NCI-H1105 treated with DMSO at 0.1 percent for 48 hours (cell line): ENCODE data around the gene PCDHB9.
"Not testable (repeated sequence)": the region's sequence is repeated elsewhere in the genome, so short reads cannot be mapped to it uniquely, and the experiment has no call there.

Experiments
- DNase-seq: peaks from one replicate; lab custom pipeline; 2025; lab: John Stamatoyannopoulos, UW

PCDHB9 gene

DNA sequence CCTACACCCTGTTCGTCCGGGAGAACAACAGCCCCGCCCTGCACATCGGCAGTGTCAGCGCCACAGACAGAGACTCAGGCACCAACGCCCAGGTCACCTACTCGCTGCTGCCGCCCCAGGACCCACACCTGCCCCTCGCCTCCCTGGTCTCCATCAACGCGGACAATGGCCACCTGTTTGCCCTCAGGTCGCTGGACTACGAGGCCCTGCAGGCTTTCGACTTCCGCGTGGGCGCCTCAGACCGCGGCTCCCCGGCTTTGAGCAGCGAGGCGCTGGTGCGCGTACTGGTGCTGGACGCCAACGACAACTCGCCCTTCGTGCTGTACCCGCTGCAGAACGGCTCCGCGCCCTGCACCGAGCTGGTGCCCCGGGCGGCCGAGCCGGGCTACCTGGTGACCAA is 1.7 kb downstream of the PCDHB9 start:
- DNase-seq = not testable (repeated sequence)

DNA sequence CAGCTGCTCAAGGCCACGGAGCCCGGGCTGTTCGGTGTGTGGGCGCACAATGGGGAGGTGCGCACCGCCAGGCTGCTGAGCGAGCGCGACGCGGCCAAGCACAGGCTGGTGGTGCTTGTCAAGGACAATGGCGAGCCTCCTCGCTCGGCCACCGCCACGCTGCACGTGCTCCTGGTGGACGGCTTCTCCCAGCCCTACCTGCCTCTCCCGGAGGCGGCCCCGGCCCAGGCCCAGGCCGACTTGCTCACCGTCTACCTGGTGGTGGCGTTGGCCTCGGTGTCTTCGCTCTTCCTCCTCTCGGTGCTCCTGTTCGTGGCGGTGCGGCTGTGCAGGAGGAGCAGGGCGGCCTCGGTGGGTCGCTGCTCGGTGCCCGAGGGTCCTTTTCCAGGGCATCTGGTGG is 2.2 kb downstream of the PCDHB9 start:
- not testable (repeated sequence) for DNase-seq

DNA sequence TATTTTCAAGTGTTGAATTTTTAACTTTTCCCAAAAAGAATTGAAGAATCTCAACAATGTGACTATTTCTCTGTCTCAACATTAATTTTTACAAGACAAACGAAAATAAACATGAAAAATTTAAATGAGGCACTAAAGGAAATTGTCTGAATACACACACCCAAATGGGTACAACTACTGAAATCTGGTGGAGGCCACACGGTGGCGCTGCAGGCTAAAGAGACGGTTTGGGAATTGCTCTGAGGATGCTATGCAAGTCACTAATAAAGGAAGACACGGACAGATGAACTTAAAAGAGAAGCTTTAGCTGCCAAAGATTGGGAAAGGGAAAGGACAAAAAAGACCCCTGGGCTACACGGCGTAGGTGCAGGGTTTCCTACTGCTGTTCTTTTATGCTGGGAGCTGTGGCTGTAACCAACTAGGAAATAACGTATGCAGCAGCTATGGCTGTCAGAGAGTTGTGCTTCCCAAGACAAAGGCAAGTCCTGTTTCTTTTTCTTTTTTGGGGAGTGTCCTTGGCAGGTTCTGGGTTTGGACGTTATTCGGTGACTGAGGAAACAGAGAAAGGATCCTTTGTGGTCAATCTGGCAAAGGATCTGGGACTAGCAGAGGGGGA is 5.3 kb downstream of the PCDHB9 start, which contains the start of gene PCDHB10:
TSS of gene PCDHB10 (plus strand) at position 244 of the 616 bp plus-strand sequence. CDS start at position 444, 200 bp downstream.
- no peak for DNase-seq

DNA sequence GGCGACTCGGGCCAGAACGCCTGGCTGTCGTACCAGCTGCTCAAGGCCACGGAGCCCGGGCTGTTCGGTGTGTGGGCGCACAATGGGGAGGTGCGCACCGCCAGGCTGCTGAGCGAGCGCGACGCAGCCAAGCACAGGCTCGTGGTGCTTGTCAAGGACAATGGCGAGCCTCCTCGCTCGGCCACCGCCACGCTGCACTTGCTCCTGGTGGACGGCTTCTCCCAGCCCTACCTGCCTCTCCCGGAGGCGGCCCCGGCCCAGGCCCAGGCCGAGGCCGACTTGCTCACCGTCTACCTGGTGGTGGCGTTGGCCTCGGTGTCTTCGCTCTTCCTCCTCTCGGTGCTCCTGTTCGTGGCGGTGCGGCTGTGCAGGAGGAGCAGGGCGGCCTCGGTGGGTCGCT is 7.4 kb downstream of the PCDHB9 start:
- DNase-seq = not testable (repeated sequence)

DNA sequence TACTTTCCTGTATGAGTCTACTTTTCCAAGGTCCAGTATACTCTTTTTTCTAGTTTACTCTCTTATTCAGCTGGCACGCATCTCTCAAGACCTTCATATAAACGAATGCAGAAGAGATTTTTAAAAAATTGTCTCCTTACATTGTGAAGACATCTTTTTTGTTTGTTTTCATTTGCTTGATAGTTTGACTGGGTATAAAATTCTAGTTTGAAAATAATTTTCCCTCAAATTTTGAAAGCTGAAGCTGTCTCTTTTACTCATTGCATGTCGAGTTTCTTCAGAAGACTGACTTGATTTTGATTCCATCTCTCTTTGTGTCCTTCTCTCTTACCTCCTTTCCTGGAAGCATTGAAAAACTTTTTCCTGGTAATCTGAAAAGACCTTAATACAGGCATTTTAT is 9.4 kb downstream of the PCDHB9 start:
- DNase-seq = no peak

DNA sequence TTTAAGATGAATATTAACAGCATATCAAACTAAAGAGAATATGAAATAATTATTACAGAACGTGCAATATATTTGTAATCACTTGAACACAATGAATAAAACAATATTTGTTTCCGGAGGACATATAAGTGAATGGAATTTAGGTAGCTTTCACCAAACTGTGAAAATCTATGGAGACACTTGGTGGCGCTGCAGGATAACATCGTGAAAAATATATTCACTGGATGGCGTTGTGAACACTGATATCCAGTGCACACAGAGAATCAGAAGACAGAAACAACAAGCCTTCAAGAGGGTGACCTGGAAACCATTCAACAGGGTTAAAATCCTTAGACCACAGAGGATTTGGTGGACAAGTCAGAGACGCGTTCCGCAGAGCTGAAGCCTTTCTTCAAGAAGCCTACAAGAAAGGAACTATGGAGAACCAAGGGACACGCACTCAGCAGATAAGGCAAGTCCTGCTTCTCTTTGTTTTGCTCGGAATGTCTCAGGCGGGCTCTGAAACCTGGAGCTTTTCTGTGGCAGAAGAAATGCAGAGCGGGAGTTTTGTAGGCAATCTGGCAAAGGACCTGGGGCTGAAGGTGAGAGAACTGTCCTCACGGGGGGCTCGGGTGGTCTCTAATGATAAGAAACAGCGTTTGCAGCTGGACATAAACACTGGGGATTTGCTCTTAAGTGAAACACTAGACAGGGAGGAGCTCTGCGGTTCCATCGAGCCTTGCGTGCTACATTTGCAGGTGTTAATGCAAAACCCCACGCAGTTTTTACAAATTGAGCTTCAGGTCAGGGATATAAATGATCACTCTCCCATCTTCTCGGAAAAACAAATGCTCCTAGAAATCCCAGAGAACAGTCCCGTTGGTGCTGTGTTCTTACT is 12.6 kb downstream of the PCDHB9 start, which contains the start of gene PCDHB11:
TSS of gene PCDHB11 (plus strand) at position 269 of the 877 bp plus-strand sequence. CDS start at position 417, 148 bp downstream.
- DNase-seq = peak; percentile 68

DNA sequence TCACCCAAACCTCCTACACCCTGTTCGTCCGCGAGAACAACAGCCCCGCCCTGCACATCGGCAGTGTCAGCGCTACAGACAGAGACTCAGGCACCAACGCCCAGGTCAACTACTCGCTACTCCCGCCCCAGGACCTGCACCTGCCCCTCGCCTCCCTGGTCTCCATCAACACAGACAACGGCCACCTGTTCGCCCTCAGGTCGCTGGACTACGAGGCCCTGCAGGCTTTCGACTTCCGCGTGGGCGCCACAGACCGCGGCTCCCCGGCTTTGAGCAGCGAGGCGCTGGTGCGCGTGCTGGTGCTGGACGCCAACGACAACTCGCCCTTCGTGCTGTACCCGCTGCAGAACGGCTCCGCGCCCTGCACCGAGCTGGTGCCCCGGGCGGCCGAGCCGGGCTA is 14.2 kb downstream of the PCDHB9 start:
- DNase-seq = not testable (repeated sequence)

DNA sequence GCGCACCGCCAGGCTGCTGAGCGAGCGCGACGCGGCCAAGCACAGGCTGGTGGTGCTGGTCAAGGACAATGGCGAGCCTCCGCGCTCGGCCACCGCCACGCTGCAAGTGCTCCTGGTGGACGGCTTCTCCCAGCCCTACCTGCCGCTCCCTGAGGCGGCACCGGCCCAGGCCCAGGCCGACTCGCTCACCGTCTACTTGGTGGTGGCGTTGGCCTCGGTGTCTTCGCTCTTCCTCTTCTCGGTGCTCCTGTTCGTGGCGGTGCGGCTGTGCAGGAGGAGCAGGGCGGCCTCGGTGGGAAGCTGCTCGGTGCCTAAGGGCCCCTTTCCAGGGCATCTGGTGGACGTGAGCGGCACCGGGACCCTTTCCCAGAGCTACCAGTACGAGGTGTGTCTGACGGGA is 14.7 kb downstream of the PCDHB9 start:
- not testable (repeated sequence) for DNase-seq

DNA sequence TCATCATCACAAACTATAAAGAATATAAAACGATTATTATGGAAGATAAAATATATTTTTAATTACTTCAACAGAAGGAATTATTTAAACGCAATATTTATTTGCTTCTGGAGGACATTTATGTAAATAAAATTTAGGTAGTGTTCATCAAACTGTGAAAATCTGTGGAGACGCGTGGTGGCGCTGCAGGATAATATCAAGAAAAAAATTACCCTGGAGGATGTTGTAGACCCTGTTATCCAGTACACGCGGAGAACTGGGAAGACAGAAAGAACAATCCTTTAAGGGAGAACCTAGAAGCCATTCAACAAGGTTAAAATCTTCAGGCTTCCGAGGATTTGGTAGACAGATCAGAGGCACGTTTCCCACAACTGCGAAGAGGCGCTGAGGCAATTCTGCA is 21.5 kb downstream of the PCDHB9 start, which contains the start of gene PCDHB12:
TSS of gene PCDHB12 (plus strand) at position 242 of the 400 bp plus-strand sequence. CDS start 189 bp downstream, outside the sequence.
- no peak for DNase-seq

DNA sequence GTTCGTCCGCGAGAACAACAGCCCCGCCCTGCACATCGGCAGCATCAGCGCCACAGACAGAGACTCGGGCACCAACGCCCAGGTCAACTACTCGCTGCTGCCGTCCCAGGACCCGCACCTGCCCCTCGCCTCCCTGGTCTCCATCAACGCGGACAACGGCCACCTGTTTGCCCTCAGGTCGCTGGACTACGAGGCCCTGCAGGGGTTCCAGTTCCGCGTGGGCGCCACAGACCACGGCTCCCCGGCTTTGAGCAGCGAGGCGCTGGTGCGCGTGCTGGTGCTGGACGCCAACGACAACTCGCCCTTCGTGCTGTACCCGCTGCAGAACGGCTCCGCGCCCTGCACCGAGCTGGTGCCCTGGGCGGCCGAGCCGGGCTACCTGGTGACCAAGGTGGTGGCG is 23.3 kb downstream of the PCDHB9 start:
- DNase-seq = not testable (repeated sequence)

DNA sequence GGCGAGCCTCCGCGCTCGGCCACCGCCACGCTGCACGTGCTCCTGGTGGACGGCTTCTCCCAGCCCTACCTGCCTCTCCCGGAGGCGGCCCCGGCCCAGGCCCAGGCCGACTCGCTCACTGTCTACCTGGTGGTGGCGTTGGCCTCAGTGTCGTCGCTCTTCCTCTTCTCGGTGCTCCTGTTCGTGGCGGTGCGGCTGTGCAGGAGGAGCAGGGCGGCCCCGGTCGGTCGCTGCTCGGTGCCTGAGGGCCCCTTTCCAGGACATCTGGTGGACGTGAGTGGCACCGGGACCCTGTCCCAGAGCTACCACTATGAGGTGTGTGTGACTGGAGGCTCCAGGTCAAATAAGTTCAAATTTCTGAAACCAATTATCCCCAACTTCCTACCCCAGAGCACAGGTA is 23.9 kb downstream of the PCDHB9 start:
- not testable (repeated sequence) for DNase-seq

DNA sequence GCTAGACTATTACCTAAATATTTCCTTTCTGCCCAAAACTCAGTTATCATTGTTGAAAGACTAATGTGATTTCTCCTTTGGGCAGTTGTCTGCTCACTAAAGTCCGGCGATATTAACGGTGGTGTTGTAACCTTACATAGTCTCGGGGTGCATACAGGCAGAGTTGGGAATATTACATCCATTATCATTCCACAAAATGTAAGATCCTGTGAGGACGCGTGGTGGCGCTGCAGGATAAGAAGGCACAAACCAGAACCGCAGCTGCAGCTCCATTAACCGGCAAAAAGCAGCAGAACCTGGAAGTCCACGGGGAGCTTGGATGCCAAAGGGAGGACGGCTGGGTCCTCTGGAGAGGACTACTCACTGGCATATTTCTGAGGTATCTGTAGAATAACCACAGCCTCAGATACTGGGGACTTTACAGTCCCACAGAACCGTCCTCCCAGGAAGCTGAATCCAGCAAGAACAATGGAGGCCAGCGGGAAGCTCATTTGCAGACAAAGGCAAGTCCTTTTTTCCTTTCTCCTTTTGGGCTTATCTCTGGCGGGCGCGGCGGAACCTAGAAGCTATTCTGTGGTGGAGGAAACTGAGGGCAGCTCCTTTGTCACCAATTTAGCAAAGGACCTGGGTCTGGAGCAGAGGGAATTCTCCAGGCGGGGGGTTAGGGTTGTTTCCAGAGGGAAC is 26.8 kb downstream of the PCDHB9 start, which contains the start of gene PCDHB13:
TSS of gene PCDHB13 (plus strand) at position 264 of the 684 bp plus-strand sequence. CDS start at position 469, 205 bp downstream.
- not testable (repeated sequence) for DNase-seq

DNA sequence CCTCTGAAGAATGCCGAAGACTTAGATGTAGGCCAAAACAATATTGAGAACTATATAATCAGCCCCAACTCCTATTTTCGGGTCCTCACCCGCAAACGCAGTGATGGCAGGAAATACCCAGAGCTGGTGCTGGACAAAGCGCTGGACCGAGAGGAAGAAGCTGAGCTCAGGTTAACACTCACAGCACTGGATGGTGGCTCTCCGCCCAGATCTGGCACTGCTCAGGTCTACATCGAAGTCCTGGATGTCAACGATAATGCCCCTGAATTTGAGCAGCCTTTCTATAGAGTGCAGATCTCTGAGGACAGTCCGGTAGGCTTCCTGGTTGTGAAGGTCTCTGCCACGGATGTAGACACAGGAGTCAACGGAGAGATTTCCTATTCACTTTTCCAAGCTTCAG is 27.6 kb downstream of the PCDHB9 start:
- DNase-seq = not testable (repeated sequence)

DNA sequence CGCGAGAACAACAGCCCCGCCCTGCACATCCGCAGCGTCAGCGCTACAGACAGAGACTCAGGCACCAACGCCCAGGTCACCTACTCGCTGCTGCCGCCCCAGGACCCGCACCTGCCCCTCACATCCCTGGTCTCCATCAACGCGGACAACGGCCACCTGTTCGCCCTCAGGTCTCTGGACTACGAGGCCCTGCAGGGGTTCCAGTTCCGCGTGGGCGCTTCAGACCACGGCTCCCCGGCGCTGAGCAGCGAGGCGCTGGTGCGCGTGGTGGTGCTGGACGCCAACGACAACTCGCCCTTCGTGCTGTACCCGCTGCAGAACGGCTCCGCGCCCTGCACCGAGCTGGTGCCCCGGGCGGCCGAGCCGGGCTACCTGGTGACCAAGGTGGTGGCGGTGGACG is 28.5 kb downstream of the PCDHB9 start:
- not testable (repeated sequence) for DNase-seq

DNA sequence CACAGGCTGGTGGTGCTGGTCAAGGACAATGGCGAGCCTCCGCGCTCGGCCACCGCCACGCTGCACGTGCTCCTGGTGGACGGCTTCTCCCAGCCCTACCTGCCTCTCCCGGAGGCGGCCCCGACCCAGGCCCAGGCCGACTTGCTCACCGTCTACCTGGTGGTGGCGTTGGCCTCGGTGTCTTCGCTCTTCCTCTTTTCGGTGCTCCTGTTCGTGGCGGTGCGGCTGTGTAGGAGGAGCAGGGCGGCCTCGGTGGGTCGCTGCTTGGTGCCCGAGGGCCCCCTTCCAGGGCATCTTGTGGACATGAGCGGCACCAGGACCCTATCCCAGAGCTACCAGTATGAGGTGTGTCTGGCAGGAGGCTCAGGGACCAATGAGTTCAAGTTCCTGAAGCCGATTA is 29.1 kb downstream of the PCDHB9 start:
- not testable (repeated sequence) for DNase-seq

DNA sequence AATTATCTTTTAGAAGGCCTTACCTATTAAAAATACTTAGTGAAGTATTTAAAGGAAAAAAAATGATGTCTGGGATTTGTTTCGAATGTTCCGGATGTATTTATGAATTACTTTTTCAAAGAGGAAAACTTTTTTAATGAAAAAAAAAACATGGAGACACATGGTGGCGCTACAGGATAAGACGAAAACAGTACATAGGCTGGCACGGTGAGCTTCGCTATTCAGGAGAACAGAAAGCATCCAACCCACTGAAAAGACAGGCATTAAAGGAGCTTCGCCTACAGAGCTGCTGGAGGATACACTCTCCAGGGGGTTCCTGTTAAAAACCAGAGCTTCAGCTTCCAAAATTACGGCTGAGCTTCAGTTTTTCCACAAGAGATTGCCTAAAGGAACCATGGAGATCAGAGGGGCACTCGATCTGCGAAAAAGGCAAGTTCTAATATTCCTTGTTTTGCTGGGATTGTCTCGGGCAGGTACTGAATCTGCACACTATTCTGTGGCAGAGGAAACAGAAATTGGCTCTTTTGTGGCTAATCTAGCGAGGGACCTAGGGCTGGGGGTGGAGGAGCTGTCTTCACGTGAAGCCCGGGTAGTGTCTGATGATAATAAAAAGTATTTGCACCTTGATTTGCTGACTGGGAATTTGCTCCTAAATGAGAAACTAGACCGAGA is 36.3 kb downstream of the PCDHB9 start, which contains the start of gene PCDHB14:
TSS of gene PCDHB14 (plus strand) at position 232 of the 672 bp plus-strand sequence. CDS start at position 395, 163 bp downstream.
- DNase-seq = peak; percentile 58

DNA sequence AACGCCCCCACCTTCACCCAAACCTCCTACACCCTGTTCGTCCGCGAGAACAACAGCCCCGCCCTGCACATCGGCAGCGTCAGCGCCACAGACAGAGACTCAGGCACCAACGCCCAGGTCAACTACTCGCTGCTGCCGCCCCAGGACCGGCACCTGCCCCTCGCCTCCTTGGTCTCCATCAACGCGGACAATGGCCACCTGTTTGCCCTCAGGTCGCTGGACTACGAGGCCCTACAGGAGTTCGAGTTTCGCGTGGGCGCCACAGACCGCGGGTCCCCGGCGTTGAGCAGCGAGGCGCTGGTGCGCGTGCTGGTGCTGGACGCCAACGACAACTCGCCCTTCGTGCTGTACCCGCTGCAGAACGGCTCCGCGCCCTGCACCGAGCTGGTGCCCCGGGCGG is 37.9 kb downstream of the PCDHB9 start:
- DNase-seq = not testable (repeated sequence)

DNA sequence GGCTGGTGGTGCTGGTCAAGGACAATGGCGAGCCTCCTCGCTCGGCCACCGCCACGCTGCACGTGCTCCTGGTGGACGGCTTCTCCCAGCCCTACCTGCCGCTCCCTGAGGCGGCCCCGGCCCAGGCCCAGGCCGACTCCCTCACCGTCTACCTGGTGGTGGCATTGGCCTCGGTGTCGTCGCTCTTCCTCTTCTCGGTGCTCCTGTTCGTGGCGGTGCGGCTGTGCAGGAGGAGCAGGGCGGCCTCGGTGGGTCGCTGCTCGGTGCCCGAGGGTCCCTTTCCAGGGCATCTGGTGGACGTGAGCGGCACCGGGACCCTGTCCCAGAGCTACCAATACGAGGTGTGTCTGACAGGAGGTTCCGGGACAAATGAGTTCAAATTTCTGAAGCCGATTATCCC is 38.5 kb downstream of the PCDHB9 start:
- not testable (repeated sequence) for DNase-seq

DNA sequence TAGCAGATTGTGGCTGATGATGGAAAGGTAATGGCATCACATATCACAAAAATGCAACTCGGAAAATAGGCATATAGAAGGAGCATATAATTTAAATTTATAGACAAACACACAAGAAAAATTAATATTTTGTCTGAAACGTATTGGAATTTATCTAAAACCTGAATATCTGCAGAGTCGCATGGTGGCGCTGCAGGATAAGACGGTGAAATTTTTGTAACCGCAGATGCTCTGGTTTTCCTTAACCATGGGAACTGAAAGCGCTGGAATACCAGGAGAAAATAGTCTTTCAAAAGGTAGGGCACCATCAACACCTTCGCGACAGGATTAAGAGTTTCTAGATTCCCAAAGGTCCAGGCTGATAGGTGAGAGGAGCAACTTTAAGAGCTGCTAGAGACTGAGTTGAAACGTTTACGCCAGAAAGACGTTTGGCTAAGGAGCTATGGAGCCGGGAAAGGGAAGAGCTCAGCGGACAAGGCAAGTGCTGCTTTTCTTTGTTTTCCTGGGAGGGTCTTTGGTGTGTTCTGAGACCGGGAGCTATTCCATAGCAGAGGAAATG is 47.2 kb downstream of the PCDHB9 start:
- no peak for DNase-seq

DNA sequence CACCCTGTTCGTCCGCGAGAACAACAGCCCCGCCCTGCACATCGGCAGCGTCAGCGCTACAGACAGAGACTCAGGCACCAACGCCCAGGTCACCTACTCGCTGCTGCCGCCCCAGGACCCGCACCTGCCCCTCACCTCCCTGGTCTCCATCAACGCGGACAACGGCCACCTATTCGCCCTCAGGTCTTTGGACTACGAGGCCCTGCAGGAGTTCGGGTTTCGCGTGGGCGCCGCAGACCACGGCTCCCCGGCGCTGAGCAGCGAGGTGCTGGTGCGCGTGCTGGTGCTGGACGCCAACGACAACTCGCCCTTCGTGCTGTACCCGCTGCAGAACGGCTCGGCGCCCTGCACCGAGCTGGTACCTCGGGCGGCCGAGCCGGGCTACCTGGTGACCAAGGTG is 49.0 kb downstream of the PCDHB9 start:
- DNase-seq = not testable (repeated sequence)
